SU-DHL-6 (cell line): ENCODE results near the gene SGPP1.

ENCODE experiments used
- EZH2phosphoT487 ChIP-seq: fragments of 200-600 bp; sonication (generic), shearing (Covaris generic); conservative IDR thresholded peaks from 2 replicates; pipeline ENCODE4 v1.6.1; 2018; ENCODE audit warnings: mild to moderate bottlenecking, antibody characterized with exemption, low read length, moderate library complexity, mixed read lengths
- TF ChIP-seq, protein P1 (sequence below): fragments of 200-600 bp; sonication (generic); IDR thresholded peaks from one replicate; pipeline ENCODE4 v1.5.1; 2017; ENCODE audit warnings: antibody characterized with exemption, mild to moderate bottlenecking, low read length, moderate library complexity; ENCODE audit not compliant: insufficient read depth, poor library complexity, severe bottlenecking

GRCh38 chr14:63689132-63689531 is 38.7 kb downstream of the SGPP1 start:
- TF ChIP-seq, protein P1, sequence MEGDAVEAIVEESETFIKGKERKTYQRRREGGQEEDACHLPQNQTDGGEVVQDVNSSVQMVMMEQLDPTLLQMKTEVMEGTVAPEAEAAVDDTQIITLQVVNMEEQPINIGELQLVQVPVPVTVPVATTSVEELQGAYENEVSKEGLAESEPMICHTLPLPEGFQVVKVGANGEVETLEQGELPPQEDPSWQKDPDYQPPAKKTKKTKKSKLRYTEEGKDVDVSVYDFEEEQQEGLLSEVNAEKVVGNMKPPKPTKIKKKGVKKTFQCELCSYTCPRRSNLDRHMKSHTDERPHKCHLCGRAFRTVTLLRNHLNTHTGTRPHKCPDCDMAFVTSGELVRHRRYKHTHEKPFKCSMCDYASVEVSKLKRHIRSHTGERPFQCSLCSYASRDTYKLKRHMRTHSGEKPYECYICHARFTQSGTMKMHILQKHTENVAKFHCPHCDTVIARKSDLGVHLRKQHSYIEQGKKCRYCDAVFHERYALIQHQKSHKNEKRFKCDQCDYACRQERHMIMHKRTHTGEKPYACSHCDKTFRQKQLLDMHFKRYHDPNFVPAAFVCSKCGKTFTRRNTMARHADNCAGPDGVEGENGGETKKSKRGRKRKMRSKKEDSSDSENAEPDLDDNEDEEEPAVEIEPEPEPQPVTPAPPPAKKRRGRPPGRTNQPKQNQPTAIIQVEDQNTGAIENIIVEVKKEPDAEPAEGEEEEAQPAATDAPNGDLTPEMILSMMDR: no peak
- TF ChIP-seq EZH2phosphoT487: no peak
